HCT116 (cell line): ENCODE measurements around the gene IRX6. TPM values are rescaled to one million over a fixed set of nuclear protein-coding genes. Genes with fewer than 3 reads are reported as not detected.

Experiments
- ATAC-seq: fragments of 200-7000 bp; cut with Tn5 transposase; 2 replicates; pipeline ENCODE4 v1.9.1; 2020; ENCODE audit warnings: mild to moderate bottlenecking, moderate library complexity
- BruUV-seq: library from RNA; stranded (reverse); fragments of 400-500 nt; replicated peaks from 2 replicates; lab custom pipeline; 2021; lab: Mats Ljungman, UMichigan
- CTCF ChIA-PET: fragments of 300-600 bp; sonication (Branson Sonifier 250); formaldehyde crosslinking; loops from one replicate; lab custom pipeline; 2021; ENCODE audit warnings: antibody characterized with exemption; lab: Charles Lee
- POLR2A ChIA-PET: fragments of 300-600, 350-600 bp; sonication (Branson Sonifier 250); formaldehyde crosslinking; loops from one replicate; lab custom pipeline; 2021; ENCODE audit warnings: antibody characterized with exemption; lab: Charles Lee
- RAD21 ChIA-PET, 2 experiments: fragments of 300-600 bp; sonication (Branson Sonifier 250); formaldehyde crosslinking; loops; one replicate each; lab custom pipeline; 2023; ENCODE audit warnings: low total read pairs in 2 of 2; ENCODE audit not compliant: uncharacterized antibody in 2 of 2, unreplicated experiment in 2 of 2, low non-redundant PET in 1 of 2; lab: Charles Lee
- DNase-seq: peaks from one replicate; pipeline ENCODE4 v3.0.0-alpha.2; 2010; ENCODE audit warnings: low read depth, low spot score
- H2AFZ ChIP-seq: fragments of 200-600 bp; shearing (Covaris generic), sonication (generic); 2 replicates; pipeline ENCODE4 v1.6.1; 2017; ENCODE audit warnings: low read depth, mixed run types, mixed read lengths, antibody characterized with exemption, low read length; ENCODE audit not compliant: poor library complexity, severe bottlenecking
- H3K27ac ChIP-seq: 2 replicates; pipeline ENCODE4 v1.5.1; 2012; ENCODE audit warnings: low read depth, low read length
- H3K27me3 ChIP-seq: fragments of 200-600 bp; sonication (generic); 2 replicates; pipeline ENCODE4 v1.6.1; 2016; ENCODE audit warnings: mixed run types, low read length, mixed read lengths; ENCODE audit not compliant: insufficient read depth
- H3K36me3 ChIP-seq, 2 experiments: fragments of 200-500 bp in 1 of 2; fragments of 200-600 bp in 1 of 2; sonication (Bioruptor generic) in 1 of 2; sonication (generic) in 1 of 2; 2 replicates each; pipeline versions ENCODE4 v1.5.1 to v1.6.1; 2014 to 2016; ENCODE audit warnings: low read length in 2 of 2, inconsistent platforms in 1 of 2, mixed read lengths in 1 of 2, mixed run types in 1 of 2; ENCODE audit not compliant: insufficient read depth in 2 of 2, control insufficient read depth in 1 of 2
- H3K4me1 ChIP-seq, 2 experiments: fragments of 200-600 bp in 1 of 2; sonication (generic) in 1 of 2; 2 replicates each; pipeline versions ENCODE4 v1.5.1 to v1.6.1; 2012 to 2017; ENCODE audit warnings: low read length in 2 of 2, inconsistent platforms in 1 of 2, mild to moderate bottlenecking in 1 of 2, mixed read lengths in 1 of 2, mixed run types in 1 of 2, moderate library complexity in 1 of 2; ENCODE audit not compliant: insufficient read depth in 2 of 2, control insufficient read depth in 1 of 2
- H3K4me2 ChIP-seq: fragments of 200-600 bp; sonication (generic); 2 replicates; pipeline ENCODE4 v1.6.1; 2017; ENCODE audit warnings: mixed run types, low read length, mixed read lengths
- H3K4me3 ChIP-seq, 2 experiments: fragments of 200-600 bp in 1 of 2; sonication (generic) in 1 of 2; replicated peaks in 1 of 2; 2 replicates each; pipeline ENCODE4 v1.5.1; 2011 to 2016; ENCODE audit warnings: low read length in 2 of 2, control low read depth in 1 of 2, low read depth in 1 of 2, mild to moderate bottlenecking in 1 of 2, mixed read lengths in 1 of 2, mixed run types in 1 of 2
- H3K79me2 ChIP-seq: fragments of 200-600 bp; sonication (generic); 2 replicates; pipeline ENCODE4 v1.6.1; 2017; ENCODE audit warnings: mild to moderate bottlenecking, mixed run types, low read length, moderate library complexity, mixed read lengths; ENCODE audit not compliant: insufficient read depth
- H3K9ac ChIP-seq: fragments of 200-600 bp; sonication (generic); 2 replicates; pipeline ENCODE4 v1.6.1; 2016; ENCODE audit warnings: low read length, mixed read lengths
- H3K9me2 ChIP-seq: fragments of 200-600 bp; sonication (generic), shearing (Covaris generic); 2 replicates; pipeline ENCODE4 v1.6.1; 2017; ENCODE audit warnings: mixed run types, mild to moderate bottlenecking, moderate library complexity; ENCODE audit not compliant: insufficient read depth
- H3K9me3 ChIP-seq, 2 experiments: fragments of 200-500 bp in 1 of 2; fragments of 200-600 bp in 1 of 2; sonication (Bioruptor generic) in 1 of 2; sonication (generic) in 1 of 2; 2 replicates each; pipeline ENCODE4 v1.6.1; 2014 to 2017; ENCODE audit warnings: low read length in 2 of 2, mixed read lengths in 2 of 2, inconsistent platforms in 1 of 2, low read depth in 1 of 2, mild to moderate bottlenecking in 1 of 2, mixed run types in 1 of 2, moderate library complexity in 1 of 2; ENCODE audit not compliant: control insufficient read depth in 1 of 2, insufficient read depth in 1 of 2
- H4K20me1 ChIP-seq: fragments of 200-600 bp; sonication (generic), shearing (Covaris generic); 2 replicates; pipeline ENCODE4 v1.6.1; 2017; ENCODE audit warnings: mixed run types, mild to moderate bottlenecking, moderate library complexity; ENCODE audit not compliant: insufficient read depth
- ATF3 ChIP-seq: IDR thresholded peaks from 2 replicates; pipeline ENCODE4 v1.6.1; 2012
- CBX3 ChIP-seq: IDR thresholded peaks from 2 replicates; pipeline ENCODE4 v1.6.1; 2012; ENCODE audit warnings: low read depth
- CEBPB ChIP-seq: IDR thresholded peaks from 2 replicates; pipeline ENCODE4 v1.6.1; 2012; ENCODE audit warnings: low read depth
- CTCF ChIP-seq, 3 experiments: fragments of 200-600 bp in 1 of 3; sonication (generic) in 1 of 3; IDR thresholded peaks in 2 of 3; conservative IDR thresholded peaks in 1 of 3; 2 replicates each; pipeline ENCODE4 v1.5.1; 2012 to 2017; ENCODE audit warnings: low read depth in 2 of 3, low read length in 2 of 3, antibody characterized with exemption in 1 of 3, borderline replicate concordance in 1 of 3, control low read depth in 1 of 3, mild to moderate bottlenecking in 1 of 3, mixed read lengths in 1 of 3, mixed run types in 1 of 3, moderate library complexity in 1 of 3; ENCODE audit not compliant: insufficient read depth in 1 of 3
- EGR1 ChIP-seq: IDR thresholded peaks from 2 replicates; pipeline ENCODE4 v1.6.1; 2012; ENCODE audit warnings: low read depth
- ELF1 ChIP-seq: IDR thresholded peaks from 2 replicates; pipeline ENCODE4 v1.6.1; 2012; ENCODE audit warnings: low read depth, borderline replicate concordance
- EZH2 ChIP-seq: fragments of 200-600 bp; sonication (generic); IDR thresholded peaks from 2 replicates; pipeline ENCODE4 v1.6.1; 2017; ENCODE audit warnings: antibody characterized with exemption, mixed run types
- JUND ChIP-seq: IDR thresholded peaks from 2 replicates; pipeline ENCODE4 v1.6.1; 2012
- POLR2A ChIP-seq: IDR thresholded peaks from 2 replicates; pipeline ENCODE4 v1.7.0; 2011; ENCODE audit warnings: borderline replicate concordance; ENCODE audit not compliant: insufficient read depth, insufficient read length; ENCODE audit errors: extremely low read depth
- POLR2AphosphoS5 ChIP-seq: IDR thresholded peaks from 2 replicates; pipeline ENCODE4 v1.6.1; 2011; ENCODE audit warnings: mild to moderate bottlenecking, low read depth, low read length, moderate library complexity
- RAD21 ChIP-seq: IDR thresholded peaks from 2 replicates; pipeline ENCODE4 v1.6.1; 2012; ENCODE audit warnings: low read depth, mild to moderate bottlenecking
- REST ChIP-seq: IDR thresholded peaks from 2 replicates; pipeline ENCODE4 v1.6.1; 2012; ENCODE audit warnings: low read depth
- SIN3A ChIP-seq: IDR thresholded peaks from 2 replicates; pipeline ENCODE4 v1.6.1; 2012; ENCODE audit warnings: low read depth
- SRF ChIP-seq: IDR thresholded peaks from 2 replicates; pipeline ENCODE4 v1.6.1; 2012; ENCODE audit warnings: low read depth
- TCF7L2 ChIP-seq: IDR thresholded peaks from 2 replicates; pipeline ENCODE4 v1.7.0; 2011; ENCODE audit warnings: borderline replicate concordance, inconsistent platforms; ENCODE audit not compliant: insufficient read depth, insufficient read length; ENCODE audit errors: extremely low read depth
- YY1 ChIP-seq: IDR thresholded peaks from 2 replicates; pipeline ENCODE4 v1.6.1; 2011; ENCODE audit warnings: low read length, low read depth, moderate library complexity, mild to moderate bottlenecking; ENCODE audit not compliant: insufficient replicate concordance; ENCODE audit errors: extremely low read depth
- ZFX ChIP-seq: fragments of 450-650 bp; IDR thresholded peaks from 2 replicates; pipeline ENCODE4 v1.6.1; 2017
- intact Hi-C: fragments of 100-400 bp; cut with micrococcal nuclease; formaldehyde crosslinking; loops from 2 replicates; pipeline ENCODE4 v1.10.0; 2022
- total RNA-seq: library from RNA; stranded (reverse); gene quantifications from one replicate; pipeline ENCODE4 v1.2.1, GENCODE V29; 2021; ENCODE audit not compliant: unreplicated experiment

Gene IRX6
- total RNA-seq, 1 experiment from 2014 or later: not detected

GRCh38 chr16:55350984-55351383 lies 27.0 kb downstream of the IRX6 start:
- H3K4me2 ChIP-seq: no peak overlapping the region
- DNase-seq (no peak), ATAC-seq (no peak)
- intact Hi-C loops: no loop called here
- no peaks in the 10 kb centered on the region; a peak in 1 of 4 replicates for H3K9me3 ChIP-seq
- no peaks in the 10 kb centered on the region for H4K20me1 ChIP-seq
- no peaks in the 10 kb centered on the region for H3K79me2 ChIP-seq
- no TSS peak for BruUV-seq
- H3K4me3 ChIP-seq: no peak overlapping the region
- ChIA-PET CTCF (no interaction called here), RAD21 (no interaction called here), POLR2A (no interaction called here)
- H3K36me3 ChIP-seq: no peaks in the 10 kb centered on the region
- H3K4me1 ChIP-seq: no peaks in the 10 kb centered on the region
- H3K27ac ChIP-seq: no peak overlapping the region
- no peak overlapping the region for H2AFZ ChIP-seq
- no peak overlapping the region for H3K9ac ChIP-seq
- H3K9me2 ChIP-seq: no peaks in the 10 kb centered on the region
- H3K27me3 ChIP-seq: peaks cover 4% of the 10 kb centered on the region; the same call in 1 of the 2 replicates
- TF ChIP-seq SRF (no peak), ELF1 (no peak), JUND (no peak), SIN3A (no peak), CBX3 (no peak), RAD21 (no peak), ZFX (no peak), CTCF (IDR thresholded peaks at IDR 0.05 in 2 of 3, conservative IDR thresholded peaks at IDR 0.05 in 1 of 3; ENCODE audit: borderline replicate concordance in 1 of 3, insufficient read depth in 1 of 3, low read depth in 2 of 3, low read length in 2 of 3) (no peak), CEBPB (no peak), REST (no peak), TCF7L2 (no peak), YY1 (no peak), POLR2A (no peak), EGR1 (no peak), EZH2 (no peak), POLR2AphosphoS5 (no peak), ATF3 (no peak)
